Loucy (cell line): ENCODE measurements around the gene PRKAR2B.

ENCODE experiments used
- H2AFZ ChIP-seq: fragments of 200-600 bp; sonication (generic); 2 replicates; pipeline ENCODE4 v1.6.0; 2016; ENCODE audit warnings: antibody characterized with exemption, mild to moderate bottlenecking, low read length, moderate library complexity
- H3F3A ChIP-seq: fragments of 200-600 bp; 2 replicates; pipeline ENCODE4 v1.6.0; 2016; ENCODE audit warnings: antibody characterized with exemption, low read depth, mild to moderate bottlenecking
- H3K27me3 ChIP-seq: fragments of 200-600 bp; sonication (generic); 2 replicates; pipeline ENCODE4 v1.6.1; 2014; ENCODE audit warnings: low read length, mild to moderate bottlenecking; ENCODE audit not compliant: insufficient read depth, poor library complexity, severe bottlenecking
- H3K36me3 ChIP-seq: fragments of 200-600 bp; sonication (generic); 2 replicates; pipeline ENCODE4 v1.6.1; 2016; ENCODE audit warnings: low read length; ENCODE audit not compliant: insufficient read depth
- H3K4me1 ChIP-seq: fragments of 200-600 bp; sonication (generic); 2 replicates; pipeline ENCODE4 v1.5.1; 2014; ENCODE audit warnings: low read length, mild to moderate bottlenecking; ENCODE audit not compliant: insufficient read depth, poor library complexity, severe bottlenecking
- H3K4me2 ChIP-seq: fragments of 200-600 bp; sonication (generic); 2 replicates; pipeline ENCODE4 v1.6.0; 2014; ENCODE audit warnings: antibody characterized with exemption, low read length, low read depth, mild to moderate bottlenecking; ENCODE audit not compliant: poor library complexity, severe bottlenecking
- H3K4me3 ChIP-seq: fragments of 200-600 bp; sonication (generic); 2 replicates; pipeline ENCODE4 v1.5.1; 2014; ENCODE audit warnings: low read length, mild to moderate bottlenecking, mixed read lengths; ENCODE audit not compliant: poor library complexity, severe bottlenecking
- H3K79me2 ChIP-seq: fragments of 200-600 bp; sonication (generic); 2 replicates; pipeline ENCODE4 v1.6.1; 2014; ENCODE audit warnings: low read length; ENCODE audit not compliant: insufficient read depth
- H3K9ac ChIP-seq: fragments of 200-600 bp; sonication (generic); 2 replicates; pipeline ENCODE4 v1.6.0; 2014; ENCODE audit warnings: mild to moderate bottlenecking, low read depth, low read length, moderate library complexity; ENCODE audit not compliant: poor library complexity, severe bottlenecking
- H3K9me2 ChIP-seq: fragments of 200-600 bp; sonication (generic); replicated peaks from 2 replicates; pipeline ENCODE4 v1.6.1; 2016; ENCODE audit warnings: low read depth, low read length, mixed read lengths
- H3K9me3 ChIP-seq: fragments of 200-600 bp; sonication (generic); 2 replicates; pipeline ENCODE4 v1.6.1; 2014; ENCODE audit warnings: mild to moderate bottlenecking, antibody characterized with exemption, low read length, low read depth; ENCODE audit not compliant: insufficient read depth
- H4K20me1 ChIP-seq: fragments of 200-600 bp; sonication (generic); 2 replicates; pipeline ENCODE4 v1.6.0; 2014; ENCODE audit warnings: antibody characterized with exemption, low read length, mild to moderate bottlenecking; ENCODE audit not compliant: insufficient read depth, poor library complexity, severe bottlenecking
- EZH2phosphoT487 ChIP-seq: fragments of 200-600 bp; IDR thresholded peaks from 2 replicates; pipeline ENCODE4 v1.6.1; 2018; ENCODE audit warnings: antibody characterized with exemption, mild to moderate bottlenecking, moderate library complexity, borderline replicate concordance
- TF ChIP-seq, protein P1 (sequence below): fragments of 200-600 bp; sonication (generic); conservative IDR thresholded peaks from 2 replicates; pipeline ENCODE4 v1.5.1; 2014; ENCODE audit warnings: mild to moderate bottlenecking, antibody characterized with exemption, low read length

Gene PRKAR2B

DNA sequence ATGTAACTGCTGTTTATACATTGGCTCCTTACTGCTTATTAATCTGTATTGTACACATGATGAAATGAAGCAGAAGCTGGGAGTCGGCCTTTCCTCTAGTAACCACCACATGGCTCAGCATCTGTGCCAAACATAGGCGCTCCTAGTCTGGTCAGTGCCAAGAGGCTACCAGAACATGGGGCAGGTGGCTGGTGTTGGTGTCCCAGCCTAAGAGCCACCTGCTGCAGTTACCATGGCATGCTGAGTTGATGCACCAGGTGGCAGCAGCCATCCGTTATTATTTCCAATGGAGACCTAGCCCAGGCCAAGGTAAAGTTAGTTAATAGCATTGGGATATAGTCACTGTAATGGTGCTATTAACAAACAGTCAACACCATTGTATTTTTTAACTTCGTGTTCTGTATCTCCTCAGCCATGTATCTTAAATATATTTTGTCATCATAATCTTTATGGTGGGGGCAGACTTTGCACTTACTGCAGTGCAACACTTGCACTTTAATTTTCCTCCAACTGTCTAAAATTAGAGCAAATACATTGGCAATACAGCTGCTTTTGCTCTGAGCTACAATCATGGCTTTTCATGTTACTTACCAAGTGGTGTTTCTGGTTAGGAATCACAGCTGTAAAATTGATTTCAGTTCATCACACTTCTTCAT, 157.4 kb downstream of the PRKAR2B start:
- Histone ChIP-seq H2AFZ (no peak overlapping the region), H4K20me1 (no peaks in the 10 kb centered on the region), H3F3A (no peaks in the 10 kb centered on the region), H3K4me1 (no peaks in the 10 kb centered on the region), H3K9ac (no peak overlapping the region), H3K36me3 (peaks cover 81% of the 10 kb centered on the region; the same call in 1 of the 2 replicates), H3K9me3 (no peaks in the 10 kb centered on the region), H3K9me2 (no peaks in the 10 kb centered on the region), H3K79me2 (no peaks in the 10 kb centered on the region), H3K4me3 (no peak overlapping the region), H3K27me3 (no peaks in the 10 kb centered on the region), H3K4me2 (no peak overlapping the region)
- TF ChIP-seq, protein P1, sequence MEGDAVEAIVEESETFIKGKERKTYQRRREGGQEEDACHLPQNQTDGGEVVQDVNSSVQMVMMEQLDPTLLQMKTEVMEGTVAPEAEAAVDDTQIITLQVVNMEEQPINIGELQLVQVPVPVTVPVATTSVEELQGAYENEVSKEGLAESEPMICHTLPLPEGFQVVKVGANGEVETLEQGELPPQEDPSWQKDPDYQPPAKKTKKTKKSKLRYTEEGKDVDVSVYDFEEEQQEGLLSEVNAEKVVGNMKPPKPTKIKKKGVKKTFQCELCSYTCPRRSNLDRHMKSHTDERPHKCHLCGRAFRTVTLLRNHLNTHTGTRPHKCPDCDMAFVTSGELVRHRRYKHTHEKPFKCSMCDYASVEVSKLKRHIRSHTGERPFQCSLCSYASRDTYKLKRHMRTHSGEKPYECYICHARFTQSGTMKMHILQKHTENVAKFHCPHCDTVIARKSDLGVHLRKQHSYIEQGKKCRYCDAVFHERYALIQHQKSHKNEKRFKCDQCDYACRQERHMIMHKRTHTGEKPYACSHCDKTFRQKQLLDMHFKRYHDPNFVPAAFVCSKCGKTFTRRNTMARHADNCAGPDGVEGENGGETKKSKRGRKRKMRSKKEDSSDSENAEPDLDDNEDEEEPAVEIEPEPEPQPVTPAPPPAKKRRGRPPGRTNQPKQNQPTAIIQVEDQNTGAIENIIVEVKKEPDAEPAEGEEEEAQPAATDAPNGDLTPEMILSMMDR: peak; percentile 63
- no peak for TF ChIP-seq EZH2phosphoT487

DNA sequence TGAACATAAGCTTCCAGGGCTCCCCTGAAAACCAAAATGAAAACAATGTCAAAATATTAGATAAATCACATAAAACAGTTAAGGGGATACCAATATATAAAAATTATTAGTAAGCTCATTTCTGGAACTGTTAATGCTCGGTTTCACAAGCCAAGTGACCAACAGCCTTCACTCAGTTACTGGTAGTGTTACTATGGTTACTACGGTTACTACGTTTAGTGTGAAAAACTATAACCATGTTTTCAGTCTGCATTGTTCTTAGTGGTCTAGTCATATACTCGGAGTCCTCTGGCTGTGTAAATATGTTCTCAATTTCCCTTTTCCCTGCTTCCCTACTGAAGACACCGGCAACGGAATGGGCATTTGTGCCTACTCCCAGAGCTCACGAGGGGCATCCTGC, 159.1 kb downstream of the PRKAR2B start:
- H3K4me3 ChIP-seq: no peak overlapping the region
- H2AFZ ChIP-seq: no peak overlapping the region
- no peaks in the 10 kb centered on the region for H3K79me2 ChIP-seq
- H3K4me2 ChIP-seq: no peak overlapping the region
- no peaks in the 10 kb centered on the region for H3K9me3 ChIP-seq
- peaks cover 79% of the 10 kb centered on the region; the same call in 1 of the 2 replicates for H3K36me3 ChIP-seq
- no peaks in the 10 kb centered on the region for H3K4me1 ChIP-seq
- H3K27me3 ChIP-seq: no peaks in the 10 kb centered on the region
- H3F3A ChIP-seq: no peaks in the 10 kb centered on the region
- H4K20me1 ChIP-seq: no peaks in the 10 kb centered on the region
- TF ChIP-seq, protein P1: no peak
- no peak for TF ChIP-seq EZH2phosphoT487
- no peaks in the 10 kb centered on the region for H3K9me2 ChIP-seq
- H3K9ac ChIP-seq: no peak overlapping the region

DNA sequence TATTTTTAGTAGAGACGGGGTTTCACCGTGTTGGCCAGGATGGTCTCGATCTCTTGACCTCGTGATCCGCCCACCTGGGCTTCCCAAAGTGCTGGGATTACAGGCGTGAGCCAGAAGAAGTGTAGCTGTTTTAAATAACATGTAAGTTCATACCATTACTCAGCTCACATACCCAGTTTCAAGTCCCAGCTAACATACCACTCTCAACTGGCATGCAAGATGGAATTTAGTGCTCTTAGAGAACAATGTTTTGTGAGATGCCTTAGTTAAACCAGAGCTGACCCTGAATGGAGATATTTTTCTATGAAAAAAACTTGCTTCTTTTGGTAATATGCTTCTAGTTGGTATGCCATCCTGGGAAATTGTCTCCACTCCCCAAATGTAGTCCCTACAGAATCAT, 161.6 kb downstream of the PRKAR2B start:
- Histone ChIP-seq H3K27me3 (no peaks in the 10 kb centered on the region), H3K36me3 (peaks cover 78% of the 10 kb centered on the region; the same call in 1 of the 2 replicates), H3K9ac (no peak overlapping the region), H3F3A (no peaks in the 10 kb centered on the region), H3K9me3 (no peaks in the 10 kb centered on the region), H3K4me3 (no peak overlapping the region), H4K20me1 (no peaks in the 10 kb centered on the region), H3K79me2 (no peaks in the 10 kb centered on the region), H2AFZ (no peak overlapping the region), H3K9me2 (no peaks in the 10 kb centered on the region), H3K4me2 (no peak overlapping the region), H3K4me1 (no peaks in the 10 kb centered on the region)
- TF ChIP-seq, protein P1: no peak
- no peak for TF ChIP-seq EZH2phosphoT487
